ENCODE results near the gene LINC00237.
A peak's percentile ranks its signal among the peaks of the same experiment; 100 is the strongest.

LINC00237 gene

GRCh38 chr20:21102603-21103311 lies 3.4 kb downstream of the LINC00237 start:
- Histone ChIP-seq H3K27ac (ENCODE audit: low read depth, low read length) (no peak overlapping the region), H2AFZ (ENCODE audit: low read depth, low read length, severe bottlenecking) (peak overlapping the region; percentile 17), H4K20me1 (ENCODE audit: low read depth, low read length) (no peaks in the 10 kb centered on the region), H3K79me2 (ENCODE audit: insufficient read depth, low read length) (no peaks in the 10 kb centered on the region), H3K4me3 (ENCODE audit: insufficient read depth, low read length, poor library complexity, severe bottlenecking) (no peak overlapping the region), H3K27me3 (ENCODE audit: low read length) (no peaks in the 10 kb centered on the region), H3K36me3 (ENCODE audit: low read length) (no peaks in the 10 kb centered on the region), H3K9ac (ENCODE audit: low read length) (no peak overlapping the region), H3F3A (ENCODE audit: insufficient read depth) (no peaks in the 10 kb centered on the region), H3K9me3 (ENCODE audit: insufficient read depth, low read length) (no peaks in the 10 kb centered on the region), H3K4me2 (ENCODE audit: low read depth, low read length, poor library complexity, severe bottlenecking) (peak overlapping the region; percentile 9), H3K9me2 (replicated peaks; ENCODE audit: insufficient read depth, low read length) (no peaks in the 10 kb centered on the region)
- TF ChIP-seq, protein P1, sequence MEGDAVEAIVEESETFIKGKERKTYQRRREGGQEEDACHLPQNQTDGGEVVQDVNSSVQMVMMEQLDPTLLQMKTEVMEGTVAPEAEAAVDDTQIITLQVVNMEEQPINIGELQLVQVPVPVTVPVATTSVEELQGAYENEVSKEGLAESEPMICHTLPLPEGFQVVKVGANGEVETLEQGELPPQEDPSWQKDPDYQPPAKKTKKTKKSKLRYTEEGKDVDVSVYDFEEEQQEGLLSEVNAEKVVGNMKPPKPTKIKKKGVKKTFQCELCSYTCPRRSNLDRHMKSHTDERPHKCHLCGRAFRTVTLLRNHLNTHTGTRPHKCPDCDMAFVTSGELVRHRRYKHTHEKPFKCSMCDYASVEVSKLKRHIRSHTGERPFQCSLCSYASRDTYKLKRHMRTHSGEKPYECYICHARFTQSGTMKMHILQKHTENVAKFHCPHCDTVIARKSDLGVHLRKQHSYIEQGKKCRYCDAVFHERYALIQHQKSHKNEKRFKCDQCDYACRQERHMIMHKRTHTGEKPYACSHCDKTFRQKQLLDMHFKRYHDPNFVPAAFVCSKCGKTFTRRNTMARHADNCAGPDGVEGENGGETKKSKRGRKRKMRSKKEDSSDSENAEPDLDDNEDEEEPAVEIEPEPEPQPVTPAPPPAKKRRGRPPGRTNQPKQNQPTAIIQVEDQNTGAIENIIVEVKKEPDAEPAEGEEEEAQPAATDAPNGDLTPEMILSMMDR (IDR thresholded peaks at IDR 0.05; ENCODE audit: insufficient read depth, low read length, poor library complexity, severe bottlenecking): no peak
- no peak for TF ChIP-seq EZH2phosphoT487 (conservative IDR thresholded peaks at IDR 0.05; ENCODE audit: low read length)

- Histone ChIP-seq H3K79me2 (ENCODE audit: insufficient read depth, low read length) (no peaks in the 10 kb centered on the region), H3K27me3 (ENCODE audit: low read length) (no peaks in the 10 kb centered on the region), H3K4me3 (ENCODE audit: insufficient read depth, low read length, poor library complexity, severe bottlenecking) (no peak overlapping the region), H3K9me2 (replicated peaks; ENCODE audit: insufficient read depth, low read length) (no peaks in the 10 kb centered on the region), H4K20me1 (ENCODE audit: low read depth, low read length) (no peaks in the 10 kb centered on the region), H2AFZ (ENCODE audit: low read depth, low read length, severe bottlenecking) (no peak overlapping the region), H3F3A (ENCODE audit: insufficient read depth) (no peaks in the 10 kb centered on the region), H3K9ac (ENCODE audit: low read length) (no peak overlapping the region), H3K36me3 (ENCODE audit: low read length) (no peaks in the 10 kb centered on the region), H3K9me3 (ENCODE audit: insufficient read depth, low read length) (no peaks in the 10 kb centered on the region), H3K4me2 (ENCODE audit: low read depth, low read length, poor library complexity, severe bottlenecking) (peak overlapping the region; percentile 9), H3K27ac (ENCODE audit: low read depth, low read length) (no peak overlapping the region)
- TF ChIP-seq, protein P1 (IDR thresholded peaks at IDR 0.05; ENCODE audit: insufficient read depth, low read length, poor library complexity, severe bottlenecking): no peak
- no peak for TF ChIP-seq EZH2phosphoT487 (conservative IDR thresholded peaks at IDR 0.05; ENCODE audit: low read length)
These were observed 4.1 kb downstream of the LINC00237 start for GRCh38 chr20:21101932-21102575.

DNA sequence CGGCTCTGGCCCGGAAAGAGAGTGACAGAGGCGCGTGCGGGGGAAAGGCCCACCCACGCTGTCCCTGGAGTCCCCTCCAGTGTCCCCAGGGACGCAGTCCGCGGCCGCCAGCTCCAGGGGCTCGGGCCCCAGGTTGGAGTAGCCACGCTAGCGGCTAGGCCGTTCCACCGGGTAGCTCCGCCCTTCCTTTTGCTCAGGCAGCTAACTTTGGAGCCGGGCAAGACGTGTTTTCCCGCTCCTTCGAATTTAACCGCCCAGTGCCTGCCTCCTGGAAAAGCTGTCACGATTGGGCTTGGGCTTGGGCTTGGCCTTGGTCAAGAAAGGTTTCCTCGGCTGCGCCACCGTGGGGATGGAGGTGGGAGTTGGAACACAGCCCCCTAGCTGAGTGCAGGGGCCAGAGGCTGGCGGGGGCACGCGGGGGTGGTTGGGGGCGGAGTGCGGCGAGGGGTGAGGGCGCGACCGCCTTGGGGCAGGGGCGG lies 4.7 kb downstream of the LINC00237 start:
- no peaks in the 10 kb centered on the region for H3F3A ChIP-seq (ENCODE audit: insufficient read depth)
- peak overlapping the region; percentile 69 for H3K4me2 ChIP-seq (ENCODE audit: low read depth, low read length, poor library complexity, severe bottlenecking)
- no peaks in the 10 kb centered on the region for H4K20me1 ChIP-seq (ENCODE audit: low read depth, low read length)
- TF ChIP-seq, protein P1 (IDR thresholded peaks at IDR 0.05; ENCODE audit: insufficient read depth, low read length, poor library complexity, severe bottlenecking): no peak
- TF ChIP-seq EZH2phosphoT487 (conservative IDR thresholded peaks at IDR 0.05; ENCODE audit: low read length): no peak
- no peaks in the 10 kb centered on the region for H3K27me3 ChIP-seq (ENCODE audit: low read length)
- peak overlapping the region; percentile 16; the same call in 1 of the 2 replicates for H3K9ac ChIP-seq (ENCODE audit: low read length)
- H3K9me2 ChIP-seq (replicated peaks; ENCODE audit: insufficient read depth, low read length): no peaks in the 10 kb centered on the region
- H3K79me2 ChIP-seq (ENCODE audit: insufficient read depth, low read length): no peaks in the 10 kb centered on the region
- no peaks in the 10 kb centered on the region for H3K9me3 ChIP-seq (ENCODE audit: insufficient read depth, low read length)
- peak overlapping the region; percentile 93 for H2AFZ ChIP-seq (ENCODE audit: low read depth, low read length, severe bottlenecking)
- H3K36me3 ChIP-seq (ENCODE audit: low read length): no peaks in the 10 kb centered on the region
- H3K27ac ChIP-seq (ENCODE audit: low read depth, low read length): no peak overlapping the region
- no peak overlapping the region for H3K4me3 ChIP-seq (ENCODE audit: insufficient read depth, low read length, poor library complexity, severe bottlenecking)
